Measurements from ENCODE around the gene A2ML1. TPM values are rescaled to one million over a fixed set of nuclear protein-coding genes. Genes with fewer than 3 reads are reported as not detected.
"Not testable (repeated sequence)": the region's sequence is repeated elsewhere in the genome, so short reads cannot be mapped to it uniquely, and the experiment has no call there.

Gene A2ML1
- total RNA-seq, 1 experiment from 2014 or later = 3.3 TPM

DNA sequence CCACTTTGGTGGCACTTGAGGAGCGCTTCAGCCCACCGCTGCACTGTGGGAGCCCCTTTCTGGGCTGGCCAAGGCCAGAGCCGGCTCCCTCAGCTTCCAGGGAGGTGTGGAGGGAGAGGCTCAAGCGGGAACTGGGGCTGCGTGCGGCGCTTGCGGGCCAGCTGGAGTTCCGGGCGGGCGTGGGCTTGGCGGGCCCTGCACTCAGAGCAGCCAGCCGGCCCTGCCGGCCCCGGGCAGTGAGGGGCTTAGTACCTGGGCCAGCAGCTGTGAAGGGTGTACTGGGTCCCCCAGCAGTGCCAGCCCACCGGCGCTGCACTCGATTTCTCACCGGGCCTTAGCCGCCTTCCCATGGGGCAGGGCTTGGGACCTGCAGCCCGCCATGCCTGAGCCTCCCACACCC lies 27.8 kb upstream of the A2ML1 start:
- POLR2A ChIA-PET (ENCODE audit: low non-redundant PET) = interaction anchor here (0.6 kb wide), 1 partner anchor 103 kb away, joined by 3 read pairs; no protein-coding TSS in a partner anchor
- BruUV-seq (replicated peaks); H3K36me3 ChIP-seq (ENCODE audit: insufficient read depth, low read length, poor library complexity, severe bottlenecking); H3K27me3 ChIP-seq (replicated peaks; ENCODE audit: insufficient read depth, low read depth, low read length, poor library complexity); CTCF ChIA-PET; DNase-seq (ENCODE audit: low spot score); H3K4me1 ChIP-seq (ENCODE audit: insufficient read depth, low read length, poor library complexity, severe bottlenecking); H3K4me3 ChIP-seq (ENCODE audit: low read depth, low read length, poor library complexity, severe bottlenecking); H3K9me3 ChIP-seq (ENCODE audit: low read depth, low read length, poor library complexity, severe bottlenecking); H3K27ac ChIP-seq (ENCODE audit: low read depth, low read length, poor library complexity, severe bottlenecking); intact Hi-C loops (cut with micrococcal nuclease; ENCODE audit: unreplicated experiment): not testable (repeated sequence)

DNA sequence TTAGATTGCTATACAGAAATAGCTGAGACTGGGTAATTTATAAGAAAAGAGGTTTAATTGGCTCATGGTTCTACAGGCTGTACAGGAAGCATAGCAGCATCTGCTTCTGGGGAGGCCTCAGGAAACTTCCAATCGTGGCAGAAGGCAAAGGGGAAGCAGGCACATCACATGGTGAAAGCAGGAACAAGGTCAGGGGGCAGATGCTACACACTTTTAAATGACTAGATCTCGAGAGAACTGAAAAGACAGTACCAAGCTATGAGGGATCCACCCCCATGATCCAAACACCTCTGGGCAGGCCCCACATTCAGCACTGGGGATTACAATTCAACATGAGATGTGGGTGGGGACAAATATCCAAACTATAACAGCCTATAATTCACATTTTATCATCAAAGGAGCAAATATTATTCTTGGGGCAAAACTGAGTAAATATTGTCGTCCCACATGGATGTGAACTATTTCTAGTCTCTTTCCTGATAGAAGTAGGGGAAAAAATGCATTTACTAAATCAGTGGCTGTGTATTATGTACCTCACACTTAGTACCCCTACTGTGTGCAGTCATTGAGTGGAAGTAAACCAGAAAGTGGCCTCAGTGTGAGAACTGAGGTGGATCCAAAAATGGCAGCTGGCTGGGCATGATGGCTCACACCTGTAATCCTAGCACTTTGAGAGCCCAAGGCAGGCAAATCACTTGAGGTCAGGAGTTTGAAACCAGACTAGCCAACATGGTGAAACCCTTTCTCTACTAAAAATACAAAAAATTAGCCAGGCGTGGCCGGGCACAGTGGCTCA lies 25.4 kb upstream of the A2ML1 start:
- intact Hi-C loops (cut with micrococcal nuclease; ENCODE audit: unreplicated experiment) = no loop called here
- H3K4me1 ChIP-seq (ENCODE audit: insufficient read depth, low read length, poor library complexity, severe bottlenecking) = no peaks in the 10 kb centered on the region
- no peak overlapping the region for H3K27ac ChIP-seq (ENCODE audit: low read depth, low read length, poor library complexity, severe bottlenecking)
- no TSS peak for BruUV-seq (replicated peaks)
- ChIA-PET POLR2A (ENCODE audit: low non-redundant PET) (interaction anchor here (0.7 kb wide), 1 partner anchor 14 kb away, joined by 7 read pairs; no protein-coding TSS in a partner anchor), CTCF (no interaction called here)
- DNase-seq (ENCODE audit: low spot score) = no peak
- H3K27me3 ChIP-seq (replicated peaks; ENCODE audit: insufficient read depth, low read depth, low read length, poor library complexity) = no peaks in the 10 kb centered on the region
- TF ChIP-seq, protein P1, sequence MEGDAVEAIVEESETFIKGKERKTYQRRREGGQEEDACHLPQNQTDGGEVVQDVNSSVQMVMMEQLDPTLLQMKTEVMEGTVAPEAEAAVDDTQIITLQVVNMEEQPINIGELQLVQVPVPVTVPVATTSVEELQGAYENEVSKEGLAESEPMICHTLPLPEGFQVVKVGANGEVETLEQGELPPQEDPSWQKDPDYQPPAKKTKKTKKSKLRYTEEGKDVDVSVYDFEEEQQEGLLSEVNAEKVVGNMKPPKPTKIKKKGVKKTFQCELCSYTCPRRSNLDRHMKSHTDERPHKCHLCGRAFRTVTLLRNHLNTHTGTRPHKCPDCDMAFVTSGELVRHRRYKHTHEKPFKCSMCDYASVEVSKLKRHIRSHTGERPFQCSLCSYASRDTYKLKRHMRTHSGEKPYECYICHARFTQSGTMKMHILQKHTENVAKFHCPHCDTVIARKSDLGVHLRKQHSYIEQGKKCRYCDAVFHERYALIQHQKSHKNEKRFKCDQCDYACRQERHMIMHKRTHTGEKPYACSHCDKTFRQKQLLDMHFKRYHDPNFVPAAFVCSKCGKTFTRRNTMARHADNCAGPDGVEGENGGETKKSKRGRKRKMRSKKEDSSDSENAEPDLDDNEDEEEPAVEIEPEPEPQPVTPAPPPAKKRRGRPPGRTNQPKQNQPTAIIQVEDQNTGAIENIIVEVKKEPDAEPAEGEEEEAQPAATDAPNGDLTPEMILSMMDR (conservative IDR thresholded peaks at IDR 0.05; ENCODE audit: low read depth, low read length) = no peak
- no peaks in the 10 kb centered on the region for H3K36me3 ChIP-seq (ENCODE audit: insufficient read depth, low read length, poor library complexity, severe bottlenecking)
- no peak overlapping the region for H3K4me3 ChIP-seq (ENCODE audit: low read depth, low read length, poor library complexity, severe bottlenecking)
- no peaks in the 10 kb centered on the region for H3K9me3 ChIP-seq (ENCODE audit: low read depth, low read length, poor library complexity, severe bottlenecking)

DNA sequence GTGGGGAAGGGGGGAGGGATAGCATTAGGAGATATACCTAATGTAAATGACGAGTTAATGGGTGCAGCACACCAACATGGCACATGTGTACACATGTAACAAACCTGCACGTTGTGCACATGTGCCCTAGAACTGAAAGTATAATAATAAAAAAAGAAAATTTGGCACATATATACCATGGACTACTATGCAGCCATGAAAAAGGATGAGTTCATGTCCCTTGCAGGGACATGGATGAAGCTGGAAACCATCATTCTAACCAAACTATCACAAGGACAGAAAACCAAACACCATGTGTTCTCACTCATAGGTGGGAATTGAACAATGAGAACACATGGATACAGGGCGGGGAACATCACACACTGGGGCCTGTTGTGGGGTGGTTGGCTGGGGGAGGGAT lies 21.2 kb upstream of the A2ML1 start:
- DNase-seq (ENCODE audit: low spot score); H3K27ac ChIP-seq (ENCODE audit: low read depth, low read length, poor library complexity, severe bottlenecking); BruUV-seq (replicated peaks); intact Hi-C loops (cut with micrococcal nuclease; ENCODE audit: unreplicated experiment); H3K4me3 ChIP-seq (ENCODE audit: low read depth, low read length, poor library complexity, severe bottlenecking); CTCF ChIA-PET; H3K36me3 ChIP-seq (ENCODE audit: insufficient read depth, low read length, poor library complexity, severe bottlenecking); POLR2A ChIA-PET (ENCODE audit: low non-redundant PET); H3K9me3 ChIP-seq (ENCODE audit: low read depth, low read length, poor library complexity, severe bottlenecking); H3K27me3 ChIP-seq (replicated peaks; ENCODE audit: insufficient read depth, low read depth, low read length, poor library complexity); H3K4me1 ChIP-seq (ENCODE audit: insufficient read depth, low read length, poor library complexity, severe bottlenecking): not testable (repeated sequence)

DNA sequence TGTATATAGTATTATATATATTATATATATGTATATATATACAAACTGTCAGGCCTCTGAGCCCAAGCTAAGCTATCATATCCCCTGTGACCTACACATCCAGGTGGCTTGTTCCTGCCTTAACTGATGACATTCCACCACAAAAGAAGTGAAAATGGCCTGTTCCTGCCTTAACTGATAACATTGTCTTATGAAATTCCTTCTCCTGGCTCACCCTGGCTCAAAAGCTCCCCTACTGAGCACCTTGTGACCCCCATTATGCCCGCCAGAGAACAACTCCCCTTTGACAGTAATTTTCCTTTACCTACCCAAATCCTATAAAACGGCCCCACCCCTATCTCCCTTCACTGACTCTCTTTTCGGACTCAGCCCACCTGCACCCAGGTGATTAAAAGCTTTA lies 17.6 kb upstream of the A2ML1 start:
- H3K36me3 ChIP-seq (ENCODE audit: insufficient read depth, low read length, poor library complexity, severe bottlenecking); H3K27ac ChIP-seq (ENCODE audit: low read depth, low read length, poor library complexity, severe bottlenecking); H3K4me3 ChIP-seq (ENCODE audit: low read depth, low read length, poor library complexity, severe bottlenecking); H3K9me3 ChIP-seq (ENCODE audit: low read depth, low read length, poor library complexity, severe bottlenecking); POLR2A ChIA-PET (ENCODE audit: low non-redundant PET); BruUV-seq (replicated peaks); H3K4me1 ChIP-seq (ENCODE audit: insufficient read depth, low read length, poor library complexity, severe bottlenecking); DNase-seq (ENCODE audit: low spot score); intact Hi-C loops (cut with micrococcal nuclease; ENCODE audit: unreplicated experiment); H3K27me3 ChIP-seq (replicated peaks; ENCODE audit: insufficient read depth, low read depth, low read length, poor library complexity); CTCF ChIA-PET: not testable (repeated sequence)

DNA sequence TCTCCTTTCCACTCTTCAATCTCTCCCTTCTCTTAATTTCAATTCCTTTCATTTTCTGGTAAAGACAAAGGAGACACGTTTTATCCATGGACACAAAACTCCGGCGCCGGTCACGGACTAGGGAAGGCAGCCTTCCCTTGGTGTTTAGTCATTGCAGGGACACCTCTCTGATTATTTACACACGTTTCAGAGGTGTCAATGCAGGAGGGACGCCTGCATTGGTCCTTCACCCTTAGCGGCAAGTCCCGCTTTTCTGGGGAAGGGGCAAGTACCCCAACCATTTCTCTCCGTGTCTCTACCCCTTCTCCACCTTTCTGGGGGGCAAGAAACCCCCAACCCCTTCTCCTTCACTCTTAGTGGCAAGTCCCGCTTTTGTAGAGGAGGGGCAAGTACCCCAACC lies 16.9 kb upstream of the A2ML1 start:
- intact Hi-C loops (cut with micrococcal nuclease; ENCODE audit: unreplicated experiment); H3K4me1 ChIP-seq (ENCODE audit: insufficient read depth, low read length, poor library complexity, severe bottlenecking); H3K27ac ChIP-seq (ENCODE audit: low read depth, low read length, poor library complexity, severe bottlenecking); H3K27me3 ChIP-seq (replicated peaks; ENCODE audit: insufficient read depth, low read depth, low read length, poor library complexity); H3K36me3 ChIP-seq (ENCODE audit: insufficient read depth, low read length, poor library complexity, severe bottlenecking); BruUV-seq (replicated peaks); H3K9me3 ChIP-seq (ENCODE audit: low read depth, low read length, poor library complexity, severe bottlenecking); DNase-seq (ENCODE audit: low spot score); CTCF ChIA-PET; H3K4me3 ChIP-seq (ENCODE audit: low read depth, low read length, poor library complexity, severe bottlenecking); POLR2A ChIA-PET (ENCODE audit: low non-redundant PET): not testable (repeated sequence)

DNA sequence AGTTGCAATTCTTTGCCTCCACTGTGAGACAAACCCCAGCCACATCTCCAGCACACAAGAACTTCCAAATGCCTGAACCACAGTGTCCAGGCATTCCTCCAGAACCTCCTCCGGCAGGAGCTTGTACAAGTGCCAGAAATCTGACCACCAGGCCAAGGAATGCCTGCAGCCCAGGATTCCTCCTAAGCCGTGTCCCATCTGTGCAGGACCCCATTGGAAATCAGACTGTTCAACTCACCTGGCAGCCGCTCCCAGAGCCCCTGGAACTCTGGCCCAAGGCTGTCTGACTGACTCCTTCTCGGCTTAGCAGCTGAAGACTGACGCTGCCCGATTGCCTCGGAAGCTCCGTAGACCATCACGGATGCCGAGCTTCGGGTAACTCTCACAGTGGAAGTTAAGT lies 15.3 kb upstream of the A2ML1 start:
- intact Hi-C loops (cut with micrococcal nuclease; ENCODE audit: unreplicated experiment); H3K9me3 ChIP-seq (ENCODE audit: low read depth, low read length, poor library complexity, severe bottlenecking); H3K4me1 ChIP-seq (ENCODE audit: insufficient read depth, low read length, poor library complexity, severe bottlenecking); H3K4me3 ChIP-seq (ENCODE audit: low read depth, low read length, poor library complexity, severe bottlenecking); H3K36me3 ChIP-seq (ENCODE audit: insufficient read depth, low read length, poor library complexity, severe bottlenecking); DNase-seq (ENCODE audit: low spot score); H3K27me3 ChIP-seq (replicated peaks; ENCODE audit: insufficient read depth, low read depth, low read length, poor library complexity); CTCF ChIA-PET; POLR2A ChIA-PET (ENCODE audit: low non-redundant PET); H3K27ac ChIP-seq (ENCODE audit: low read depth, low read length, poor library complexity, severe bottlenecking); BruUV-seq (replicated peaks): not testable (repeated sequence)

DNA sequence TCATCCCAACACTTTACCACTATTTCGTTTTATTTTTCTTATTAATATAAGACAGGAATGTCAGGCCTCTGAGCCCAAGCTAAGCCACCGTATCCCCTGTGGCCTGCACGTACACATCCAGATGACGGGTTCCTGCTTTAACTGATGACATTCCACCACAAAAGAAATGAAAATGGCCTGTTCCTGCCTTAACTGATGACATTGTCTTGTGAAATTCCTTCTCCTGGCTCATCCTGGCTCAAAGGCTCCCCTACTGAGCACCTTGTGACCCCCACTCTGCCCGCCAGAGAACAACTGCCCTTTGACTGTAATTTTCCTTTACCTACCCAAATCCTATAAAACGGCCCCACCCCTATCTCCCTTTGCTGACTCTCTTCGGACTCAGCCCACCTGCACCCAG lies 12.3 kb upstream of the A2ML1 start:
- DNase-seq (ENCODE audit: low spot score); H3K4me3 ChIP-seq (ENCODE audit: low read depth, low read length, poor library complexity, severe bottlenecking); H3K4me1 ChIP-seq (ENCODE audit: insufficient read depth, low read length, poor library complexity, severe bottlenecking); BruUV-seq (replicated peaks); H3K36me3 ChIP-seq (ENCODE audit: insufficient read depth, low read length, poor library complexity, severe bottlenecking); H3K27ac ChIP-seq (ENCODE audit: low read depth, low read length, poor library complexity, severe bottlenecking); H3K27me3 ChIP-seq (replicated peaks; ENCODE audit: insufficient read depth, low read depth, low read length, poor library complexity); CTCF ChIA-PET; H3K9me3 ChIP-seq (ENCODE audit: low read depth, low read length, poor library complexity, severe bottlenecking); POLR2A ChIA-PET (ENCODE audit: low non-redundant PET); intact Hi-C loops (cut with micrococcal nuclease; ENCODE audit: unreplicated experiment): not testable (repeated sequence)
